HCT116 (cell line): Measurements from ENCODE around the gene PLA2G7. TPM values are rescaled to one million over a fixed set of nuclear protein-coding genes. Genes with fewer than 3 reads are reported as not detected.

Experiments
- ATAC-seq: fragments of 200-7000 bp; cut with Tn5 transposase; 2 replicates; pipeline ENCODE4 v1.9.1; 2020; ENCODE audit warnings: mild to moderate bottlenecking, moderate library complexity
- BruUV-seq: library from RNA; stranded (reverse); fragments of 400-500 nt; replicated peaks from 2 replicates; lab custom pipeline; 2021; lab: Mats Ljungman, UMichigan
- CTCF ChIA-PET: fragments of 300-600 bp; sonication (Branson Sonifier 250); formaldehyde crosslinking; loops from one replicate; lab custom pipeline; 2021; ENCODE audit warnings: antibody characterized with exemption; lab: Charles Lee
- POLR2A ChIA-PET: fragments of 300-600, 350-600 bp; sonication (Branson Sonifier 250); formaldehyde crosslinking; loops from one replicate; lab custom pipeline; 2021; ENCODE audit warnings: antibody characterized with exemption; lab: Charles Lee
- RAD21 ChIA-PET, 2 experiments: fragments of 300-600 bp; sonication (Branson Sonifier 250); formaldehyde crosslinking; loops; one replicate each; lab custom pipeline; 2023; ENCODE audit warnings: low total read pairs in 2 of 2; ENCODE audit not compliant: uncharacterized antibody in 2 of 2, unreplicated experiment in 2 of 2, low non-redundant PET in 1 of 2; lab: Charles Lee
- DNase-seq: peaks from one replicate; pipeline ENCODE4 v3.0.0-alpha.2; 2010; ENCODE audit warnings: low read depth, low spot score
- H2AFZ ChIP-seq: fragments of 200-600 bp; shearing (Covaris generic), sonication (generic); 2 replicates; pipeline ENCODE4 v1.6.1; 2017; ENCODE audit warnings: low read depth, mixed run types, mixed read lengths, antibody characterized with exemption, low read length; ENCODE audit not compliant: poor library complexity, severe bottlenecking
- H3K27ac ChIP-seq: 2 replicates; pipeline ENCODE4 v1.5.1; 2012; ENCODE audit warnings: low read depth, low read length
- H3K27me3 ChIP-seq: fragments of 200-600 bp; sonication (generic); 2 replicates; pipeline ENCODE4 v1.6.1; 2016; ENCODE audit warnings: mixed run types, low read length, mixed read lengths; ENCODE audit not compliant: insufficient read depth
- H3K36me3 ChIP-seq, 2 experiments: fragments of 200-500 bp in 1 of 2; fragments of 200-600 bp in 1 of 2; sonication (Bioruptor generic) in 1 of 2; sonication (generic) in 1 of 2; 2 replicates each; pipeline versions ENCODE4 v1.5.1 to v1.6.1; 2014 to 2016; ENCODE audit warnings: low read length in 2 of 2, inconsistent platforms in 1 of 2, mixed read lengths in 1 of 2, mixed run types in 1 of 2; ENCODE audit not compliant: insufficient read depth in 2 of 2, control insufficient read depth in 1 of 2
- H3K4me1 ChIP-seq, 2 experiments: fragments of 200-600 bp in 1 of 2; sonication (generic) in 1 of 2; 2 replicates each; pipeline versions ENCODE4 v1.5.1 to v1.6.1; 2012 to 2017; ENCODE audit warnings: low read length in 2 of 2, inconsistent platforms in 1 of 2, mild to moderate bottlenecking in 1 of 2, mixed read lengths in 1 of 2, mixed run types in 1 of 2, moderate library complexity in 1 of 2; ENCODE audit not compliant: insufficient read depth in 2 of 2, control insufficient read depth in 1 of 2
- H3K4me2 ChIP-seq: fragments of 200-600 bp; sonication (generic); 2 replicates; pipeline ENCODE4 v1.6.1; 2017; ENCODE audit warnings: mixed run types, low read length, mixed read lengths
- H3K4me3 ChIP-seq, 2 experiments: fragments of 200-600 bp in 1 of 2; sonication (generic) in 1 of 2; replicated peaks in 1 of 2; 2 replicates each; pipeline ENCODE4 v1.5.1; 2011 to 2016; ENCODE audit warnings: low read length in 2 of 2, control low read depth in 1 of 2, low read depth in 1 of 2, mild to moderate bottlenecking in 1 of 2, mixed read lengths in 1 of 2, mixed run types in 1 of 2
- H3K79me2 ChIP-seq: fragments of 200-600 bp; sonication (generic); 2 replicates; pipeline ENCODE4 v1.6.1; 2017; ENCODE audit warnings: mild to moderate bottlenecking, mixed run types, low read length, moderate library complexity, mixed read lengths; ENCODE audit not compliant: insufficient read depth
- H3K9ac ChIP-seq: fragments of 200-600 bp; sonication (generic); 2 replicates; pipeline ENCODE4 v1.6.1; 2016; ENCODE audit warnings: low read length, mixed read lengths
- H3K9me2 ChIP-seq: fragments of 200-600 bp; sonication (generic), shearing (Covaris generic); 2 replicates; pipeline ENCODE4 v1.6.1; 2017; ENCODE audit warnings: mixed run types, mild to moderate bottlenecking, moderate library complexity; ENCODE audit not compliant: insufficient read depth
- H3K9me3 ChIP-seq, 2 experiments: fragments of 200-500 bp in 1 of 2; fragments of 200-600 bp in 1 of 2; sonication (Bioruptor generic) in 1 of 2; sonication (generic) in 1 of 2; 2 replicates each; pipeline ENCODE4 v1.6.1; 2014 to 2017; ENCODE audit warnings: low read length in 2 of 2, mixed read lengths in 2 of 2, inconsistent platforms in 1 of 2, low read depth in 1 of 2, mild to moderate bottlenecking in 1 of 2, mixed run types in 1 of 2, moderate library complexity in 1 of 2; ENCODE audit not compliant: control insufficient read depth in 1 of 2, insufficient read depth in 1 of 2
- H4K20me1 ChIP-seq: fragments of 200-600 bp; sonication (generic), shearing (Covaris generic); 2 replicates; pipeline ENCODE4 v1.6.1; 2017; ENCODE audit warnings: mixed run types, mild to moderate bottlenecking, moderate library complexity; ENCODE audit not compliant: insufficient read depth
- CBX3 ChIP-seq: IDR thresholded peaks from 2 replicates; pipeline ENCODE4 v1.6.1; 2012; ENCODE audit warnings: low read depth
- EGR1 ChIP-seq: IDR thresholded peaks from 2 replicates; pipeline ENCODE4 v1.6.1; 2012; ENCODE audit warnings: low read depth
- ELF1 ChIP-seq: IDR thresholded peaks from 2 replicates; pipeline ENCODE4 v1.6.1; 2012; ENCODE audit warnings: low read depth, borderline replicate concordance
- EZH2 ChIP-seq: fragments of 200-600 bp; sonication (generic); IDR thresholded peaks from 2 replicates; pipeline ENCODE4 v1.6.1; 2017; ENCODE audit warnings: antibody characterized with exemption, mixed run types
- FOSL1 ChIP-seq: IDR thresholded peaks from 2 replicates; pipeline ENCODE4 v1.6.1; 2012; ENCODE audit warnings: low read depth
- JUND ChIP-seq: IDR thresholded peaks from 2 replicates; pipeline ENCODE4 v1.6.1; 2012
- MAX ChIP-seq: IDR thresholded peaks from 2 replicates; pipeline ENCODE4 v1.6.1; 2012
- POLR2A ChIP-seq: IDR thresholded peaks from 2 replicates; pipeline ENCODE4 v1.7.0; 2011; ENCODE audit warnings: borderline replicate concordance; ENCODE audit not compliant: insufficient read depth, insufficient read length; ENCODE audit errors: extremely low read depth
- POLR2AphosphoS5 ChIP-seq: IDR thresholded peaks from 2 replicates; pipeline ENCODE4 v1.6.1; 2011; ENCODE audit warnings: mild to moderate bottlenecking, low read depth, low read length, moderate library complexity
- RAD21 ChIP-seq: IDR thresholded peaks from 2 replicates; pipeline ENCODE4 v1.6.1; 2012; ENCODE audit warnings: low read depth, mild to moderate bottlenecking
- REST ChIP-seq: IDR thresholded peaks from 2 replicates; pipeline ENCODE4 v1.6.1; 2012; ENCODE audit warnings: low read depth
- SIN3A ChIP-seq: IDR thresholded peaks from 2 replicates; pipeline ENCODE4 v1.6.1; 2012; ENCODE audit warnings: low read depth
- SP1 ChIP-seq: IDR thresholded peaks from 2 replicates; pipeline ENCODE4 v1.6.1; 2012; ENCODE audit warnings: low read depth
- SRF ChIP-seq: IDR thresholded peaks from 2 replicates; pipeline ENCODE4 v1.6.1; 2012; ENCODE audit warnings: low read depth
- TCF7L2 ChIP-seq: IDR thresholded peaks from 2 replicates; pipeline ENCODE4 v1.7.0; 2011; ENCODE audit warnings: borderline replicate concordance, inconsistent platforms; ENCODE audit not compliant: insufficient read depth, insufficient read length; ENCODE audit errors: extremely low read depth
- ZFX ChIP-seq: fragments of 450-650 bp; IDR thresholded peaks from 2 replicates; pipeline ENCODE4 v1.6.1; 2017
- ZNF274 ChIP-seq: fragments of 200-500 bp; sonication (Bioruptor generic); IDR thresholded peaks from 2 replicates; pipeline ENCODE4 v1.6.1; 2014; ENCODE audit warnings: mild to moderate bottlenecking, low read depth, low read length, inconsistent platforms
- intact Hi-C: fragments of 100-400 bp; cut with micrococcal nuclease; formaldehyde crosslinking; loops from 2 replicates; pipeline ENCODE4 v1.10.0; 2022
- total RNA-seq: library from RNA; stranded (reverse); gene quantifications from one replicate; pipeline ENCODE4 v1.2.1, GENCODE V29; 2021; ENCODE audit not compliant: unreplicated experiment

Gene PLA2G7
- total RNA-seq, 1 experiment from 2014 or later = 2.8 TPM

GRCh38 chr6:46748940-46749503, 13.8 kb upstream of the PLA2G7 start:
- Histone ChIP-seq H3K27ac (no peak overlapping the region), H4K20me1 (no peaks in the 10 kb centered on the region), H2AFZ (no peak overlapping the region), H3K9ac (no peak overlapping the region), H3K4me1 (no peaks in the 10 kb centered on the region), H3K4me3 (no peak overlapping the region), H3K9me3 (no peaks in the 10 kb centered on the region), H3K36me3 (no peaks in the 10 kb centered on the region), H3K9me2 (no peaks in the 10 kb centered on the region), H3K27me3 (no peaks in the 10 kb centered on the region), H3K79me2 (no peaks in the 10 kb centered on the region), H3K4me2 (no peak overlapping the region)
- ChIA-PET POLR2A (no interaction called here), CTCF (no interaction called here), RAD21 (no interaction called here)
- TF ChIP-seq CBX3 (no peak), TCF7L2 (no peak), SIN3A (no peak), MAX (no peak), POLR2AphosphoS5 (no peak), RAD21 (no peak)
- no TSS peak for BruUV-seq
- ATAC-seq (no peak), DNase-seq (no peak)
- intact Hi-C loops = no loop called here

GRCh38 chr6:46746696-46747095, 11.5 kb upstream of the PLA2G7 start, which contains the start of gene ANKRD66:
ANKRD66 (plus strand) TSS chr6:46746933; CDS start chr6:46751949, 5,016 bp downstream.
- DNase-seq = no peak
- Histone ChIP-seq H3K9me3 (no peaks in the 10 kb centered on the region), H3K27ac (no peak within 1 kb of the TSS), H4K20me1 (no peaks in the 10 kb centered on the region), H3K4me1 (no peaks in the 10 kb centered on the region), H3K36me3 (no peaks in the 10 kb centered on the region), H2AFZ (no peak within 1 kb of the TSS), H3K27me3 (no peaks in the 10 kb centered on the region), H3K9ac (no peak within 1 kb of the TSS), H3K4me3 (no peak within 1 kb of the TSS), H3K9me2 (no peaks in the 10 kb centered on the region), H3K79me2 (no peaks in the 10 kb centered on the region), H3K4me2 (no peak within 1 kb of the TSS)
- TF ChIP-seq RAD21 (no peak), EZH2 (no peak), SP1 (no peak), CBX3 (no peak), FOSL1 (no peak), POLR2A (no peak), JUND (no peak), ZFX (no peak), EGR1 (no peak), TCF7L2 (no peak), POLR2AphosphoS5 (no peak), ZNF274 (no peak), SRF (no peak), MAX (no peak), REST (no peak), ELF1 (no peak)
- no TSS peak for BruUV-seq
- POLR2A ChIA-PET = no interaction called here
- intact Hi-C loops = no loop called here
- ATAC-seq = no peak
- RAD21 ChIA-PET = no interaction called here
- CTCF ChIA-PET = no interaction called here
